Activated T-helper 9 cell treated with anti-CD3 and anti-CD28 coated beads, Interleukin-2, amount 50 U/mL, for 16 hours (primary cell): ENCODE data around the gene TPCN2.
"Not testable (repeated sequence)": the region's sequence is repeated elsewhere in the genome, so short reads cannot be mapped to it uniquely, and the experiment has no call there.

Experiments used
- DNase-seq: peaks from one replicate; pipeline ENCODE4 v3.0.0-alpha.2; 2020; ENCODE audit warnings: low read depth

TPCN2 gene

GRCh38 chr11:69131121-69131566, 82.4 kb downstream of the TPCN2 start:
- DNase-seq: no peak

- DNase-seq: no peak
Observed at GRCh38 chr11:69131644-69132300, 83.0 kb downstream of the TPCN2 start.

- no peak for DNase-seq
Observed at GRCh38 chr11:69132301-69132670, 83.6 kb downstream of the TPCN2 start.

GRCh38 chr11:69133251-69133650, 84.5 kb downstream of the TPCN2 start:
- no peak for DNase-seq

GRCh38 chr11:69134182-69134581, 85.5 kb downstream of the TPCN2 start:
- not testable (repeated sequence) for DNase-seq

DNA sequence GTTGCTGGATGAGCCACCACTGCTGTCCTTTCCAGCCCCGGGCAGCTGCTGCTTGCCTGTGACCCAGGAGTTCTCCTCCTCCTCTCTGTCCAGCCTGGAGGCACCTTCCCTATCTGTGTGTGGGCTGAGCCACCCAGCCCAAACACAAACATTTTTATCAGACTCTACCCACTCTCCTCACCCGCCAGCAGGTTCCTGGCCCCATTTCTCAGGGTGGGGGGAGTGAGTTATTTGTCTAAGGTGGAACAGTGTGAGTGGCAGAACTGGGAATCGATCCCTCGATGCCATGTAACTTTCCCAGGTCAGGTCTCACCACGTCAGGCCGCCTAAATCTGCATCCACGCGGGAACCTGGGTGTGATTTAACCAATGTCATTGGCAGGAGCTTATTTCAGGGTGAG, 86.2 kb downstream of the TPCN2 start:
- DNase-seq: no peak

DNA sequence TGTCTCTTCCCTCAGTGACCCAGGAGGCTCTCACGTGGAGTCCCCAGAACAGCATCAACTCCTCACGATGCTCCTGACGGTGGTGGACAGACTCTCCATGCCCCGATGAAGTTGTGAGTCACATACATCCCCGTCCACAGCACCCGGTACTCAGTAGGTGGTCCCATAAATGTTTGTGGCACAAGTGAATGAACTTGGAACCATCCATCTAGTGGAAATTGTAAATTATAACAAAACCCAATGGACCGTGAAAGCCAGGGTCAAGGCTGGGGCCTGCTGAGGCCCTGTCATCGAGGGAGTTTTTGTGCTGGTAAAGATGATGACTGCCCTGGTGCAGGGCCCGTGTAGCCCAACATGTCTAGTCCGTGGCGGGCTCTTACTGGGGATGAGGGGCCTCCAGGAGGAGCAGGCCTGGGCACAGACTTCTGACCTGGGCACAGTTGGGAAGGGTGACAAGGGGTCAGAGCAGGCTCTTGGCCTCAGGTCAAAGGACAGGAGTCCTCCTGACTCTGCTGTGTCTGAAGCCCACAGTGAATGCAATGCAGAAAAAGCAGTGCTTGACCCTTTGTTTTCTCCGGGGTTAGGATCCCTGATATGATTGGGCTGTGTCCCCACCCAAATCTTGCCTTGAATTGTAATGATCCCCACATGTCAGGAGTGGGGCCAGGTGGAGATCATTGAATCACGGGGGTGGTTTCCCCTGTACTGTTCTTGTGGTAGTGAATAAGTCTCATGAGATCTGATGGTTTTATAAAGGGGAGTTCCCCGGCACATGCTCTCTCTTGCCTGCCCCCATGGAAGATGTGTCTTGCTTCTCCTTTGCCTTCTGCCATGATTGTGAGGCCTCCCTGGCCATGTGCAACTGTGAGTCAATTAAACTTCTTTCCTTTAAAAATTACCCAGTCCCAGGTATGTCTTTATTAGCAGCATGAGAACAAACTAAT, 87.0 kb downstream of the TPCN2 start:
- DNase-seq: no peak

GRCh38 chr11:69136471-69136870, 87.7 kb downstream of the TPCN2 start:
- no peak for DNase-seq

GRCh38 chr11:69137151-69137844, 88.6 kb downstream of the TPCN2 start:
- no peak for DNase-seq

- DNase-seq: no peak
Observed at GRCh38 chr11:69138265-69138664, 89.5 kb downstream of the TPCN2 start.

- DNase-seq: not testable (repeated sequence)
Observed at GRCh38 chr11:69140161-69140560, 91.4 kb downstream of the TPCN2 start.

DNA sequence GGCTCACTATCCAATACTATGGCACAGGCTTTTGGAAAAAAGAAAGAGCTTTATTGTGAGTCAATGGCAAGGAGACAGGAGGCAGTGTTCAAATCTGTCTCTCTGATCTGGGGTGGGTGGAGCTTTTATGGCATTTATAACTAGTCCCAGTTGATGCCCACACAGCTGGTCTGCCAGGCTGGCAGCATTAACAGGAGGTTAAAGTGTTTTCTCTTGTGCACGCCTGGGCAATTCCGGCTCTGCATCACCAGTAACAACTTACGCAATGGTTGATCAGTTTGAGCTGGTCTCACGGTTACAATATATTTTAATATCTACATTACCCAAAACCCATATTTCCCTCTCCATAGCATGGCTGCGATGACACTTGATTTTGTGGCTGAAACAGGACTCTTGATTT, 91.9 kb downstream of the TPCN2 start:
- no peak for DNase-seq

GRCh38 chr11:69141742-69142141, 93.0 kb downstream of the TPCN2 start:
- no peak for DNase-seq

DNA sequence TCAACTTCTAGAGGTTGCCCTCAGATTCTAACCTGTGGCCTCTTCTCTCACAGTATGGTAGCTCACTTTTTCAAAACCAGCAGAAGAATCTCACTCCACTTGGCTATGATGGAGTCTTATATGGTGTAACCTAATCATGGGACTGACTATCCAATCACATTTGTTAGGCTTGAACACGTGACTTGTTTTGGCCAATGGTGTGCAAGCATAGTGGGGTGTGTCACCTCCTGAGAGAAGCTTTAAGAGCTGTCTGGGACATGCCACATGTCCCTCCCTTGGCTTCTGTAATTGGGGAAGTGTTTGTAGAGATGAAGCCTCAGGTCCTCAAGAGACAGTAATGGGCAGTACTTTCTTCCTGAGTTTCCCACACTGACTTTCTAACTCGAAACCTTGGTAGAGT, 94.2 kb downstream of the TPCN2 start:
- DNase-seq: no peak

GRCh38 chr11:69144316-69145049, 95.8 kb downstream of the TPCN2 start:
- DNase-seq: no peak

- no peak for DNase-seq
Observed at GRCh38 chr11:69145050-69145380, 96.3 kb downstream of the TPCN2 start.

DNA sequence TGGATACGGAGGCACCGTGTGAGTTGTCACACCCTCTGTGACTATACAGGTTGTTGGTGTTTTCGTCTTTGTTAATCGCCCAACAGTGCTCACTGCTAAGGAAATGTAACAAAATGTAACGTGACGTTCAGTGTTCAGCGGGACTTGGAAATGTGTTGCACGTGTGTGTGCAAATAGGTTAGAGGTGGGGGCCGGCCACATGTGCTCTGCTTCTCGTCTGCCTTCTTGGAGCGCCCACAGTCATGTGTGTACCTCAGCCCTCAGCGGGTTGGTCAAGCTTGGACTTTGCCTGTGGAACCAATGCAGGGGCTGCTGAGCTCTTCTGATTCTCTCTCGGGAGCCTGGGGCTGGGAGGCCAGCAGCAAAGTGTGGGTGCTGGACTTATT, 99.6 kb downstream of the TPCN2 start:
- DNase-seq: no peak

- DNase-seq: no peak
Observed at GRCh38 chr11:69148806-69149205, 100.1 kb downstream of the TPCN2 start.

GRCh38 chr11:69149338-69150045, 100.8 kb downstream of the TPCN2 start:
- not testable (repeated sequence) for DNase-seq

DNA sequence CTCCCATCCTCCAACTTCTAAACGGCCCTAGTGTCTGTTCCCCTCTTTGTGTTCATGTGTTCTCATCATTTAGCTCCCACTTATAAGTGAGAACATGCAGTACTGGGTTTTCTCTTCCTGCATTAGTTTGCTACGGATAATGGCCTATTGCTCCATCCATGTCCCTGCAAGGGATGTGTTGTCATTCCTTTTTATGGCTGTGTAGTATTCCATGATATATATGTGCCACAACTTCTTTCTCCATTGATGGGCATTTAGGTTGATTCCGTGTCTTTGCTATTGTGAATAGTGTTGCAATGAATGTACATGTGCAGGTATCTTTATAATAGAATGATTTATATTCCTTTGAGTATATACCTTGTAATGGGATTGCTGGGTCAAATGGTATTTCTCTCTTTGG, 101.4 kb downstream of the TPCN2 start:
- no peak for DNase-seq

- DNase-seq: no peak
Observed at GRCh38 chr11:69151836-69152235, 103.1 kb downstream of the TPCN2 start.
